A204.1 (cell line): Measurements from ENCODE around the gene HOMER2.

ENCODE experiments used
- FAIRE-seq: peaks from 2 replicates; lab custom pipeline; 2012; peaks lifted over from hg19 to GRCh38; lab: Jason Lieb, UNC

The HOMER2 gene

GRCh38 chr15:82928711-82929110 lies 23.8 kb downstream of the HOMER2 start:
- FAIRE-seq = no peak

GRCh38 chr15:82923744-82924143 lies 28.8 kb downstream of the HOMER2 start:
- no peak for FAIRE-seq

- no peak for FAIRE-seq
These were observed 29.8 kb downstream of the HOMER2 start for GRCh38 chr15:82922737-82923136.

- FAIRE-seq = no peak
These were observed 30.6 kb downstream of the HOMER2 start for GRCh38 chr15:82921939-82922338.

- no peak for FAIRE-seq
These were observed 31.3 kb downstream of the HOMER2 start for GRCh38 chr15:82921242-82921641.

- no peak for FAIRE-seq
These were observed 33.2 kb downstream of the HOMER2 start for GRCh38 chr15:82919231-82919886.

GRCh38 chr15:82918607-82919230 lies 33.8 kb downstream of the HOMER2 start:
- FAIRE-seq = no peak

- no peak for FAIRE-seq
These were observed 34.4 kb downstream of the HOMER2 start for GRCh38 chr15:82918162-82918561.

- no peak for FAIRE-seq
These were observed 35.3 kb downstream of the HOMER2 start for GRCh38 chr15:82917249-82917648.

GRCh38 chr15:82916161-82916952 lies 36.2 kb downstream of the HOMER2 start:
- FAIRE-seq = no peak

- FAIRE-seq = no peak
These were observed 38.1 kb downstream of the HOMER2 start for GRCh38 chr15:82914396-82914795.

GRCh38 chr15:82911458-82911857 lies 41.1 kb downstream of the HOMER2 start:
- no peak for FAIRE-seq

- FAIRE-seq = no peak
These were observed 41.8 kb downstream of the HOMER2 start for GRCh38 chr15:82910721-82911120.

- FAIRE-seq = no peak
These were observed 43.3 kb downstream of the HOMER2 start for GRCh38 chr15:82909080-82909815.

GRCh38 chr15:82907350-82907749 lies 45.2 kb downstream of the HOMER2 start:
- FAIRE-seq = no peak

- no peak for FAIRE-seq
These were observed 47.9 kb downstream of the HOMER2 start for GRCh38 chr15:82904574-82904973.

GRCh38 chr15:82903511-82903910 lies 49.0 kb downstream of the HOMER2 start:
- FAIRE-seq = no peak

- no peak for FAIRE-seq
These were observed 51.3 kb downstream of the HOMER2 start for GRCh38 chr15:82901114-82901805.

GRCh38 chr15:82900511-82901060 lies 51.9 kb downstream of the HOMER2 start:
- no peak for FAIRE-seq

GRCh38 chr15:82898961-82899360 lies 53.6 kb downstream of the HOMER2 start:
- FAIRE-seq = no peak

- no peak for FAIRE-seq
These were observed 56.5 kb downstream of the HOMER2 start for GRCh38 chr15:82895983-82896382.
